Smooth muscle cell (in vitro differentiated cells): ENCODE data around the gene DOCK9. TPM values are rescaled to one million over a fixed set of nuclear protein-coding genes. Genes with fewer than 3 reads are reported as not detected.

Source experiments
- DNase-seq: peaks from one replicate; lab custom pipeline; 2025; ENCODE audit not compliant: unreplicated experiment; lab: John Stamatoyannopoulos, UW
- H2AFZ ChIP-seq: fragments of 200-600 bp; sonication (generic); 2 replicates; pipeline ENCODE4 v1.6.0; 2016; ENCODE audit warnings: antibody characterized with exemption, low read depth, mild to moderate bottlenecking
- H3F3A ChIP-seq: fragments of 200-600 bp; sonication (generic); 2 replicates; pipeline ENCODE4 v1.6.0; 2017; ENCODE audit warnings: antibody characterized with exemption, low read depth
- H3K27ac ChIP-seq: fragments of 200-600 bp; sonication (generic); 2 replicates; pipeline ENCODE4 v1.5.1; 2016; ENCODE audit warnings: low read depth, mild to moderate bottlenecking
- H3K27me3 ChIP-seq: fragments of 200-600 bp; sonication (generic); 2 replicates; pipeline ENCODE4 v1.6.1; 2016; ENCODE audit warnings: low read depth, mild to moderate bottlenecking
- H3K36me3 ChIP-seq: fragments of 200-600 bp; sonication (generic); 2 replicates; pipeline ENCODE4 v1.5.1; 2016; ENCODE audit warnings: low read depth
- H3K4me1 ChIP-seq: fragments of 200-600 bp; sonication (generic); 2 replicates; pipeline ENCODE4 v1.5.1; 2016; ENCODE audit warnings: low read depth
- H3K4me2 ChIP-seq: fragments of 200-600 bp; sonication (generic); 2 replicates; pipeline ENCODE4 v1.6.0; 2016; ENCODE audit warnings: mild to moderate bottlenecking
- H3K4me3 ChIP-seq: fragments of 200-600 bp; sonication (generic); 2 replicates; pipeline ENCODE4 v1.5.1; 2016; ENCODE audit warnings: mild to moderate bottlenecking
- H3K79me2 ChIP-seq: fragments of 200-600 bp; sonication (generic); 2 replicates; pipeline ENCODE4 v1.6.0; 2016; ENCODE audit warnings: low read depth, mild to moderate bottlenecking
- H3K9ac ChIP-seq: fragments of 200-600 bp; sonication (generic); 2 replicates; pipeline ENCODE4 v1.6.0; 2016; ENCODE audit warnings: low read depth
- H3K9me3 ChIP-seq: fragments of 200-600 bp; sonication (generic); replicated peaks from 2 replicates; pipeline ENCODE4 v1.5.1; 2016; ENCODE audit warnings: low read depth
- H4K20me1 ChIP-seq: fragments of 200-600 bp; sonication (generic); 2 replicates; pipeline ENCODE4 v1.6.0; 2016; ENCODE audit warnings: low read depth
- CTCF ChIP-seq: fragments of 200-600 bp; sonication (generic); IDR thresholded peaks from 2 replicates; pipeline ENCODE4 v1.5.1; 2017; ENCODE audit warnings: borderline replicate concordance, mild to moderate bottlenecking, antibody characterized with exemption; ENCODE audit not compliant: insufficient read depth, poor library complexity, severe bottlenecking
- WGBS: methylation state at CpG from one replicate; pipeline ENCODE4 v1.1.7; 2016; ENCODE audit warnings: low lambda C conversion rate; 5-methylcytosine and 5-hydroxymethylcytosine counted together
- polyA plus RNA-seq: library from polyadenylated mRNA; unstranded; fragments of >200 nt; fragmentation: Nextera tagmentation; extraction: Ambion mirVana; gene quantifications from 2 replicates; pipeline ENCODE4 v1.2.1, GENCODE V29; 2016
- total RNA-seq: library from RNA; depleted of rRNA; stranded (reverse); fragments of >200 nt; gene quantifications from 2 replicates; pipeline ENCODE4 v1.2.3, GENCODE V29; 2014

DOCK9 gene
- total and polyA plus RNA-seq, 2 experiments from 2014 or later: 5.7 to 25.1 TPM

- H2AFZ ChIP-seq: no peak overlapping the region
- H3K4me2 ChIP-seq: no peak overlapping the region
- H3K79me2 ChIP-seq: no peaks in the 10 kb centered on the region
- H3K9ac ChIP-seq: no peak overlapping the region
- no peak for DNase-seq
- H4K20me1 ChIP-seq: no peaks in the 10 kb centered on the region
- no peak overlapping the region for H3K4me3 ChIP-seq
- H3F3A ChIP-seq: no peaks in the 10 kb centered on the region
- H3K36me3 ChIP-seq: no peaks in the 10 kb centered on the region
- no peak overlapping the region for H3K27ac ChIP-seq
- H3K27me3 ChIP-seq: no peaks in the 10 kb centered on the region
- 77% methylated on average over 2 of the region's 2 CpGs for WGBS
- no peaks in the 10 kb centered on the region for H3K9me3 ChIP-seq
- H3K4me1 ChIP-seq: no peaks in the 10 kb centered on the region
- no peak for TF ChIP-seq CTCF
These were observed 197.4 kb downstream of the DOCK9 start for GRCh38 chr13:98780451-98780850.

GRCh38 chr13:98779695-98780094 lies 198.2 kb downstream of the DOCK9 start:
- no peaks in the 10 kb centered on the region for H3K4me1 ChIP-seq
- no peak overlapping the region for H3K4me2 ChIP-seq
- no peak overlapping the region for H2AFZ ChIP-seq
- H4K20me1 ChIP-seq: no peaks in the 10 kb centered on the region
- WGBS: 51% methylated on average over 1 of the region's 1 CpG
- no peak overlapping the region for H3K4me3 ChIP-seq
- no peaks in the 10 kb centered on the region for H3K36me3 ChIP-seq
- no peak for TF ChIP-seq CTCF
- no peaks in the 10 kb centered on the region for H3K79me2 ChIP-seq
- no peak overlapping the region for H3K27ac ChIP-seq
- H3K9ac ChIP-seq: no peak overlapping the region
- H3F3A ChIP-seq: no peaks in the 10 kb centered on the region
- DNase-seq: no peak
- no peaks in the 10 kb centered on the region for H3K9me3 ChIP-seq
- H3K27me3 ChIP-seq: no peaks in the 10 kb centered on the region

- no peaks in the 10 kb centered on the region for H3K4me1 ChIP-seq
- no peaks in the 10 kb centered on the region for H3K36me3 ChIP-seq
- H4K20me1 ChIP-seq: no peaks in the 10 kb centered on the region
- H3K4me3 ChIP-seq: no peak overlapping the region
- no peak for DNase-seq
- WGBS: 73% methylated on average over 8 of the region's 8 CpGs
- no peak overlapping the region for H3K9ac ChIP-seq
- no peak overlapping the region for H3K27ac ChIP-seq
- H3K79me2 ChIP-seq: no peaks in the 10 kb centered on the region
- no peak for TF ChIP-seq CTCF
- no peaks in the 10 kb centered on the region for H3K9me3 ChIP-seq
- no peak overlapping the region for H2AFZ ChIP-seq
- no peaks in the 10 kb centered on the region for H3F3A ChIP-seq
- H3K4me2 ChIP-seq: no peak overlapping the region
- no peaks in the 10 kb centered on the region for H3K27me3 ChIP-seq
These were observed 199.1 kb downstream of the DOCK9 start for GRCh38 chr13:98778749-98779148.

GRCh38 chr13:98776644-98777043 lies 201.2 kb downstream of the DOCK9 start:
- Histone ChIP-seq H3K4me3 (no peak overlapping the region), H4K20me1 (no peaks in the 10 kb centered on the region), H3K4me2 (no peak overlapping the region), H3K36me3 (no peaks in the 10 kb centered on the region), H3K27me3 (no peaks in the 10 kb centered on the region), H3K9me3 (no peaks in the 10 kb centered on the region), H2AFZ (no peak overlapping the region), H3F3A (no peaks in the 10 kb centered on the region), H3K9ac (no peak overlapping the region), H3K79me2 (no peaks in the 10 kb centered on the region), H3K4me1 (no peaks in the 10 kb centered on the region), H3K27ac (no peak overlapping the region)
- WGBS: 84% methylated on average over 5 of the region's 5 CpGs
- TF ChIP-seq CTCF: no peak
- no peak for DNase-seq
